ENCODE measurements around the gene SCMH1.

Gene SCMH1

DNA sequence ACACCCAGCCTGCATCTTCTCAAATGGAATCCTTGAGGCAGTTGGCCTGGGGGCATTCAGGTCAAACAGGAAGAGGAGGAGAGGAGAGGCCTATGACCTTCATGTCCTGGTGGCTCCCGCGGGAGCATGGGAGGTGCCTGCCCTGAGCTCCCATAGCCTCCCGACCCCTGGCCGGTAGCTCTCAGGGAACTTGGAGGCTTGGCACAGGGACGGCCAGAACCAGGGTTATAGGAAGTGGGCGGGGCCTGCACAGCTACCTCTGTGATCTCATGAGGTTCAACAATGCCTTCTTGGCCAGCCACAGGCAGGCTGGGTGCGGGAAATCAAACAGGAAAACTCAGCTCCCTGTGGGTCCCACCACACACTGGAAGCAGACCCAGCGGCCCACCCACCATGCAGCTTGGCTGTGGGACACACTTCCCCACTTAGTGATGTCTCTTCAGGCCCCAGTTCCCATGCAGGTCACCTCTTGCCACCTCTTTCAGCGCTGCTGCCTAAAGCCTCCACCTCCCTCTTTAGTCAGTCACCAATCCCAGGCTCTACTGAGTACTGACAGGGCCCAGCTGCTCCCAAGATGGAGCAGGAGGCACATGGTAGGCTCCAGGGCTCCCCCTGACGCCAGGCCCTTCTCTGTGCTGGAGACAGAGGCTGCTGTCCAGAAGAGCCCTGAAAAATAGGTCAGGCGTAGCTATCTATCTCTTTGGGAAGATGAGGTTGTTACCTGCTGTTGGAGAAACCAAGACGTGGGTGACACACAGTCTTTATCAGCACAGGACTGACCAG lies 220.4 kb downstream of the SCMH1 start, which contains the start of gene SLFNL1:
Gene SLFNL1 (minus strand): TSS at position 200 of the 783 bp plus-strand sequence. CDS start 1,065 bp downstream, outside the sequence.
- no peak for DNase-seq

DNA sequence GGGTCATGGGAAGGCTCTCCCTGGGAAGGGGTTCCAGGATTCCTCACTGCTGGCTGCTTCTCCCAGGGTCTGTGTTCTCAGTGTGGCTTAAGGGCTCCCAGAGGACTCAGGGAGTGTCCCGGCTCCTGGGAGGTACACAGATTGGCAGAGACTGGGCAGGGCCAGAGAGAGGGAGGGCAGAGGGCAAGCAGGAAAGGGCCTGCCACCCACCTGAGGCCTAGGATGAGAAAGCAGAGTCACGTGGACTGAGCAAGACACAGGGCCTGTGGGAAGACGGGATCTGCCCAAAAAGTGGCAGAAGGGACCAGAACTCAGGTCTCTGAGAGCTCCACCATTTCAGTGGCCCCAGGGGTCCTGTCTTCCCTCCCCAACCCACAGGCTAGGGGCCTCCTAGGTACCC lies 221.5 kb downstream of the SCMH1 start:
- no peak for DNase-seq

DNA sequence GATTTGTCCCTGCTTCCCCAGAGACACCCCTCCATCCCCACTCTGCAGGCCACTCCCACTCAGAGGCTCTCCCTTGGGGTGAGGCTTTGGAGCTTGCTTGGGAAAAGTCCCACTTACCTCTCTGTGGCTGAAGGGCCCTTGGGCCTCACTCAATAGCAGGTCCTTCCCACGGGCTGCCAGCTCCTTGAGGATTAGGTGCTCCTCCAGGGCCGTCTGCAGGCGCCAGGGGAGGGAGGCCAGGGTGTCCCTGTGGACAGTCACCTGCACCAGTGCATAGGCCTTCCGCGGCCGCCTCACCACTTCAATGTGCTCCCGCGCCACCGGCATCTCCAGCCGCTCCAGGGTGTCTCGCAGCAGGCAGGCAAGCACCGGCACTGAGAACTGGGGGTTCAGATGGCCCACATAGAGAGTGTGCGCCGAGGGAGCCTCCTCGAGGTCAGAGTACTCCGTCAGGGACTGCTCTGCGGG lies 222.0 kb downstream of the SCMH1 start:
- DNase-seq: no peak

DNA sequence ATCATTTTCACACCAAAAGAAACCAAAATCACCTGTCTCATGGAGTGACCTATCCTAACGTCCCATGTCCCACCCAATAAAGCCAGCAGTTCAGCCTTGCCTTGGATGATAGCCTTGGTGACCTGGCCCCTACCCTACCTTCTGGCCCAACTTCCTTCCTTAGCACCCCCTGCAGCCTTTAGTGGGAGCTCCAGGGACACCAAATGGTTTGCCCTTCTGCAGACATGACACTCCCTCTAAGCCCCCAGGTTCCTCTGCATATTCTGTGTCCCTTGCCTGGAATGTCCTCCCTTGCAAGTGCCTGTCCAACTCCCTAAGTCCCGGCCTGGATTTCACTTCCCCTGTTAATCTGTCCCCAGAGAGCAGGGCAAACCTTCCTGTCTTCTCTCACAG lies 222.8 kb downstream of the SCMH1 start:
- DNase-seq: no peak

DNA sequence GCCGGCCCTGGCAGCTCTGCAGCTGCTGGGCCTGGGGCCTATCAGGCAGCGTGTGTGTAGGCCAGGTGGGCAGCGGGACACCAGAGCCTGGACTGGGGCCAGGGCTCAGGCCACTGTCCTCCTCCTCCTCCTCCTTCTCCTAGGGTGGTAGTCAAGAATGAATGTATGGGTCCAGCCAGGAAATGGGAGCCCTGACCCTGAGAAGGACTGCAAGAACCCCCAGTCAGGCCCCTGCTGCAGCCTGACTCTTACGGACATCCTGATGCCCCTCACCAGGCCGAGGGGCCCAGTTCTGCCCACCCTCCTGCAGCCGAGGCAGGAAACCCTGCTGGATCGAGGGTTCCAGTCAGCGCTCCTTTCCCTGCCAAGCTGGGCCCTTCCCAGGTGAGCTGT lies 224.1 kb downstream of the SCMH1 start:
- no peak for DNase-seq

DNA sequence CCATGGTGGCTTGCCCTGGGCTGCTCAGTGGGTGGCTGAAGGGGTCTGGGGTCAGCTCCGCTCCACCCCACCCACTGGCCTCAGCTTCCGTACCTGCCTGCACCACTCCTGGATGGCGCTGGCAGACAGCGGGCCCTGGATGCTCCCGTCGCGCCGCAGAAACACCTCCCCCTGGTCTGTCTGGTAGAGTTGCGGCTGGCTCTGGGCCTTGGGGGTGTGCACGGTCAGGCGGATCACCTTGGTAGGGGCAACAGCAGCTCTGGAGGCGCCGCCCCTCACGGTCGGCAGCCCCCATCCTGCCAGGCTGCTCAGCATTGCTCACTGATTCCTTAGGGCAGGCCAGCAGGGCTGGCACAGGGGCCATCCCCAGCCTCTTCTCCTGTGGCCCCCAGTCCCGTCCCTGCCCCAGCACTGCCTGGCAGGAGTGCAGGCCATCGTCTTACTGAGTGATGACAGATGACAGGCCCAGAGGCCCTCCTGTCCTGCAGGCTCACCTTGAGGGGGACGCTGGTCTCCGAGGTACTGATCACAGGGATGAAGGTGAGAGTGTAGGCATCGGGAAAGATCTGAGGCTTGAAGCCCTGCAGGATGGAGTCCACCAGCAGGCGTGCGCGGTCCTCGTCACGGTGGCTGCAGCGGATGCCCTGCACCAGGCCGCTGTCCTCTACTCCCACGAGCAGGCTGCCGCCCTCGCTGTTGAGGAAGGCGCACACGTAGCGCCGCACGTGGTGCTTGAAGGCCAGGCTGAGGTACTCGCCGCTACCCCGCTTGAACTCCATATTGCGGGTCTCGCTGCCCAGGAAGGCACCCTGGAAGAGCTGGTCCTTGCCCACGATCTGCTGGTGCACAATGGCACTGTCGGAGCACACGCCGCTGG lies 224.7 kb downstream of the SCMH1 start:
- no peak for DNase-seq

DNA sequence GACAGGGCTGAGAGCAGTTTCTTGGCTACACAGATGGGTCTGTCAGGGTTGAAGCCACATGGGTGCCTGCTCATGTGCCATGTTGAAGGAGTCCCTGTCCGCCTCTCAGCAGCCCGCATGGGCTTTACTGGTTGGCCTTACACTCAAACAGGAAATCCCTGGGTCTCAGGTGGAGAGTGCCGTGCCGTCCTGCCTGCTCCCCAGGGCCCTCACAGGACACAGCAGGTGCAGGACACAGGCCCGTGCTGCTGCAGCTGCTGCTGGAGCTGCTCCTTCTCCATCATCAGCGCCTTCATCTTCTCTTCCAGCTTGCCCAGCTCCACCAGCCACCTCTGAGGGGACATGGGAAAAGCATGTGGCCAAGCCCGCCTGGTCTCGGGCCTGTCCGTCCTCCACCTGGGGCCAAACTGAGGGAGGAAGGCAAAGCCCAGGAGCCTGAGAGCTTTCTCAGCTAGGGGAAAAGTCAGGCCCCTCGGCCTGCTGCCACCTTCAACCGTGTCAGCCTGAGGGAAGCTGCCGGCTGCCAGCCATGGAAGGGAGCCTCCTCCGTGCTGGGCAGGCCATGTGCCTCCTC lies 226.1 kb downstream of the SCMH1 start:
- DNase-seq: no peak

DNA sequence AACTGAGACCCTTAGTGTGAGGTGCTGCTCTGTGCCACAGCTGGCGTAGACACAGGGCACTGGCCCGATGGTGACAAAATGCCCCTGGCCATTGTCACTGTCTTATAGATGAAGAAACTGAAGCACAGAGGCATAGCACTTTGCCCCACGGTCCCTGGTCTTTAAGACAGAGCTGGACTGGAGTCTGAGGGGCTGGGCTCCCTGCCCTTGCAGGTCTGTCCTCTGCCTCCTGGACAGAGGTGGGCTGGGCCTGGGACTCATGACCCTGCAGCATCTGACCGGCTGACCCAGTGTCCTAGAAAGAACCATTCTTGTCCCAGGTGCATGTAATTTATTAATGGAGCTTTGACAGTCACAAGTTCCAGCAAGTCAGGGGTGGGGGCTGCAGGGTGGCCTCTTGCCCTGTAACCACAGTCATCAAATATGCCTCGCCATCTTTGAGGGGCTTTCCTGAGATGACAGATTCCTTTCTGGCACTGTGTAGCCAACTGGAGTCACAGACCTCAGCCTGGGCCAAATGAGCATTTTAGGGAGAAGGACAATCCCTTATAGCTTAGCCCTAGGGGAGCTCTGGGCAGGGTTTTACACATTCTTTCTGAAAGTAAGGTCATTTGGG lies 226.7 kb downstream of the SCMH1 start:
- no peak for DNase-seq

DNA sequence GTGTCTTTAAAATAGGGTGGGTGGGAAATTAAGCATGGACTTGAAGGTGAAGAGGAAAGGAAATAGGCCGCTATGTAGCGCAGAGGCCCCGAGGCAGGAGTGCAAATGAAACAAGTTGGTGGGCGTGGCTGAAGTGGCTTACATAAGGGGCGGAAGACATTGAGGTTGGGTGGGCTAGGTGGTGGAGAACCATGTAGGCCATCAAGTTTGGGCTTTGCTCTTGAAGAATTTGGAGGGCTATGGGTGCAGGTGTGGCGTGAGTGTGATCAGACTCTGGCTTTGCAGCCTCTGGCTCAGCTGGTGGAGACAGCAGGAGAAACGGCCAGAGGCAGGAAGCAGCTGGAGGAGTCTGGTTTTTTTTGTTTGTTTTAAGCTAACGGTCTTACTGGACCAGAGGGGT lies 227.2 kb downstream of the SCMH1 start:
- DNase-seq: no peak

DNA sequence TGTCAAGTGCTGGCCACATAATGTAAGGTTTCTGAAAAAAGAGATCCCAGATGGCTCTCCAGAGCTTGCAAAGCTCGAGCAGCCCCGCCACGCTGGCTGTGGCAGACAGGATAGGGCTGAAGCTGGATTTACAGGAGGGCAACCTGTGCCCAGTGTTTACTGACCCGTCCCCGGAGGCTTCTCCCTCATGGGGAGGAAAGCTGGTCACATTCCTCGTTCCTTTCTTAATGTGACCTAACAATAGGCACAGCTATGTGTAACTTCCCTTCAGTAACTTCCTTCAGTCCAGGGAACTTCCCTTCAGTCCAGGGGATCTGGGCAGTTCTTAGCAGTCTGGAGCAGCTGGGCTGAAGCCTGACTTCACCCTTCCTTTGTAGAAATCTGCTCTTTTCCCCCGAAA lies 228.3 kb downstream of the SCMH1 start:
- no peak for DNase-seq

DNA sequence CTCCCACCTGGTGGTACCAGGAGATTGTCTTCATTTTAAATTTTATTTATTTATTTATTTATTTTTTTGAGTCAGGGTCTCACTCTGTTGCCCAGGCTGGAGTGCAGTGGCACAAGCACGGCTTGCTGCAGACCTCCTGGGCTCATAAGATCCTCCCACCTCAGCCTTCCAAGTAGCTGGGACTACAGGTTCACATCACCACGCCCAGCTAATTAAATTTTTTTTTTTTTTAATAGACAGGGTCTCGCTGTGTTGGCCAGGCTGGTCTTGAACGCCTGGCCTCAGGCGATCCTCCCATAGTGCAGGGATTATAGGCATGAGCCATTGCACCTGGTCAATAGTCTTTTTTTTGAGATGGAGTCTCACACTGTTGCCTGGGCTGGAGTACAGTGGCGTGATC lies 229.1 kb downstream of the SCMH1 start:
- no peak for DNase-seq

DNA sequence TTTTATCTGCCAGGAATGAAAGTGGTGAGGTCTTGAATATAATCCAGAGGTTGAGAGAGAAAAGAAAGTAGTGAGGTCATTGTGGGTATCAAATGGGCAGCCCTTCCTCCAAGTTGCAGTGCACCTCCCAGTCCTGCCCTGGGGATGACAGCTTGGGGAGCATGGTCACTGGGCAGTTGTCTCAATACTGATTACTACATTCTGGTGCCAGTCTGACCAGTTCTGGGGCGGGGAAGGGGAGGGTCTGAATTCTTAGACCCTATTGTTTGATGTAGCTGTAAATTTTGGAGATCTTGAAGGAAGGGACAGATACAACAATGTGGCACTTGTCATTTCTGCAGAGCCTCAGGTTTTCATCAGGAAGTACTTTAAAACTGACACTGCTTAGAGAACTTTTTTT lies 231.8 kb downstream of the SCMH1 start:
- no peak for DNase-seq

DNA sequence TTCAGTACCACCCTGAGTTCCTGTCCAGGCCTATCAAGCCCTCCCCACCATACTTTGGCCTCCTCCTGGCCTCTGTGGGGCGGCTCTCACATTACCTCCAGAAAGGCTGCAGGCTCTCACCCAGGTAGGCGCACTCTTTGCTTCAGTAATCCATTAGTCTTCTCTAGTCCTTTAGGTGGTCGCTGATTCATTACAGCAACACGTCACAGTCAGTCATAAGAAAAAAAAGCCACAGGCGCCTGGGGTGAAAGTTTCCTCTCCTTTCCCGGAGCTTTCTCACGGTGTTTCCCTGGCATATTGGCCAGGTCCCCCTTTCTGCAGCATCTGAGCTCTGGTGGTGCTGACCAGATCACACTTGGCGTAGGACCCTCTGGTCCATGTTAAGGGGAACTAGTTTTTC lies 232.6 kb downstream of the SCMH1 start:
- DNase-seq: no peak

DNA sequence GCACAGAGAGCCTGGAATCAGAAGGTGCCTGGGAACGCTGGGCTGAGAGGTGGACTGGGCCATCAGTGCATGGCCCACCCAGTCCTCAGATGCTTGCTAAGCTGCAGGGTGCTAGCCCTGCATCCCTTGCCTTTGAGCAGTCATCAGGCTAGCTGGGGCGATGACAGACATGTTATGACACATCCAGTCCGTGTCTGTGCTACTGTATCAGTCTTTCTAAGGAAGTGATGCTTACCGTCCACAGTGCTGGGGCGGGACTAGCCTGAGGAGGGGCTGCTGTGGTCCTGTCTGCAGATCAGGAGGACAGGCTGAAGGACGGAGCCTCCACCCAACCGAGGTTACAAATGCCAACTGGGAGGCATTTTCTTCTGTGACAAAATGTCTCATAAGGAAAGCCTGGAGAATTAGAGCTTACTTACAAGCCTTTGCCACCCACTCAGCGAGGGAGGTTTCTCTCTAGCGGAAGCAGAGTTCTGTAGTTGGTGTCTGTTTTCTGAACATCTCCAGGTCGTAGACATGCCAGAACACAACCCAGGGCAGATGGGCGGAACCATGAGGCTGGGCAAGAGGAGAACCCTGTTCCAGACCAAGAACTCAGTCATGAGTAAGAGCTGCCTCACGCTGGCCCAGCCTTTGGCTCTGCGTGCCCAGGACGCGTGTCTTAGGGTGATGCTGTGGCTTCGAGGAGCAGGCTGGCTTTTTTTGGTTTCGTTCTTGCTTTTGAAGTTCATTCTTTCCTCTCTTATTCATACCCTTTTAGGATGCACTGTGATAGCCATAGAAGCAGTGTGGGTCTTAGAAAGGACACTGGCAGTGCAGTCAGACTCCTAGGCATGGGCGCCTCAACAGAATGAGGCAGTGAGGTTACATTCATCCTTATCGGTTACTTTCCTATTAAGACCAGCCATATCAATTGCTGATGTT lies 234.9 kb downstream of the SCMH1 start:
- DNase-seq: no peak

DNA sequence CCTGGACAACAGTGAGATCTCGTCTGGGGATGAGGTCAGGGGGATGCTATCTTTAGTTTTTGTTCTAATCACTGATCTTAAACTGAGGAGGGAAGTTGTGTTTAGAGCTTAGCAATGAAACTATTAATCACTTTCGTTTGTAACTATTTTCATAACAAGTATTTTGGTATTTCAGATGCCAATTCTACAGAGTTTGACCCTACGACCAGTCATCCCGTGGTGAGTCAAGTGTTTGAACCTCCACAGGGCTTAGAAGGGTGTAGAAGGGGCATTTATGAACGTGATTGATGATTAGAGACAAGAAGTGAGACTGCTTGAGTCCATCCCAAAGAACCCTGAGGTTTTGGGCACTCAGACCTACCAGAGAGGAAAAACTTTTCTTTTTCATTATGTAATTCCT lies 236.2 kb downstream of the SCMH1 start:
- DNase-seq: no peak

DNA sequence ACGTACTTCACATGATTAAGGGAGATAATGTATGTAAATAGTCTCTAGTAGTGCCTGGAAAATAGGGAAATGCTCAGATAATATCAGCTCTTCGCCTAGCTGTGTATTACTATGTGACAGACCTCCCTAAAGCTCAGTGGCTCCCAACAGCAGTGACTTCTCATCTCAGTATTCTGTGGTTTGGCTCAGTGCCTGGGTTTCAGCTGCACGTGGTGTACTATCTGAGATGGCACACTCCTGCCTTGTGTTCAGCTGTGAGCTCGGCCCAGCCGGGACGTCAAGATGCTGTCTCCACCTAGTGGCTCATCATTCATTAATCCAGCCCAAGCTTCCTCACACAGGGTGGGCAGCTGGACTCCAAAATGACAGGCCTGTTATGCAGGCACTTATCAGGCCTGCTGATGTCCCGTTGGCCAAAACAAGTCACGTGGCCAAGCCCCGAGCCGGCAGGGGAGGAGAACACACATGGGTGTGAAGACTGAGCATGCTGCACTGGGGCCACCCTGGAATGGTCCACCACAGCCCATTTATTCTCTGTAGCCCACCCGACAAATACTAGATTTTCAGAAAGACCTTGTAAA lies 238.4 kb downstream of the SCMH1 start:
- DNase-seq: peak; percentile 85

DNA sequence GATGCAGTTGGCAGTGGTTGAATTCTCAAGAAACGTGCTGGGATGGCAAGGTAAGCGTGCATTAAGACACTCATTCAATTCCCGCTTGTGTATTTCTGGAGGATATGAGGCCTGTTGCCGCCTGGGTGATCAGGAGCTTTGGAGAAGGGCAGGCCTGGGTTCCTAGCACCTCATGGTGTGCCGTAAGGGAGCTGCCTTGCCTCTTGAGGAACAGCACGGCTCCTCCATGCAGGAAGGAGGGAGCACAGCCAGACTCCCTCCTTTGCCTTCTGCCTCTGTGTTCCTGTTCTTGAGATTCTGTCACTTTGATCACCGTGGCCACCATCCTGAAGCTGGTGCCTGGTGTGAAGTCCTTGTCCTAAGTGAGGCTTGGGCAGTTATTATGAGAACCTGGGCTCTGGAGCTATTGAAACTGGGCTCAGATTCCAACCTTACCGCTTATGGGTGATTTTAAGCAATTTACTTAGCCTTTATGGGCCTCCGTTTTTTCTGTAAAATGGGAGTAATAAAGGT lies 238.9 kb downstream of the SCMH1 start:
- DNase-seq: no peak

DNA sequence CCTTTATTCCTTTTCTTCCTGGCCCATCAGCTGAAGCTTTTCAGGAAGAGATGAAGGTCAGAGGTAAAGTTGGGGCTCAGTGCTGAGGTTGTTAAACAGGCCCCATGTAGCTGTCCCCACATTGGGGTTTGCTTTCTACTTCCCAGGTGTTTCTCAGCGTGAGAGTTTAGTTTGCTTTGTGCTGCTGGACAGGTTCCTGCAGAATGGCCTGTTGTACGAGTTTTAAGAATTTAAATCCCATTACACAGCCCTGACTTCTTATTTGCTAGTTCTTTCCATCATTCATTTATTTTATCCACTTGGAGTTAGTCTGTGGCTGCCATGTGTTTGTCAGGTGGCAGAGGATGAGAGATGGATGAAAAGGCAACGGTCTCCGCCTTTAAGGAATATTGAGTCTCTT lies 243.4 kb downstream of the SCMH1 start:
- no peak for DNase-seq

DNA sequence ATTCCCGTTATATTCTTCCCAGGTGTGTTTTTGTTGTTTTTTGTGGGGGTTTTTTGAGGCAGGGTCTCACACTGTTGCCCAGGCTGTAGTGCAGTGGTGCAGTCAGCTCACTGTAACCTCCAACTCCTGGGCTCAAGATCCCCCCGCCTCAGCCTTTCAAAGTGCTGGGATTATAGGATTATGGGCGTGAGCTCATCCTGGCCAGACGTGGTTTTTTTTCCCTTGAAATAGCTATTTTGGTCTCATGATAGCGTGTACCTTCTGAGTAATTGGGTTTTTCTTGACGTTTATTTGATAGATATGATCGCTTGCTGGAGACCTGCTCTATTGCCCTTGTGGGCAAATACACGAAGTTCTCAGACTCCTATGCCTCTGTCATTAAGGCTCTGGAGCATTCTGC lies 245.0 kb downstream of the SCMH1 start:
- DNase-seq: no peak

DNA sequence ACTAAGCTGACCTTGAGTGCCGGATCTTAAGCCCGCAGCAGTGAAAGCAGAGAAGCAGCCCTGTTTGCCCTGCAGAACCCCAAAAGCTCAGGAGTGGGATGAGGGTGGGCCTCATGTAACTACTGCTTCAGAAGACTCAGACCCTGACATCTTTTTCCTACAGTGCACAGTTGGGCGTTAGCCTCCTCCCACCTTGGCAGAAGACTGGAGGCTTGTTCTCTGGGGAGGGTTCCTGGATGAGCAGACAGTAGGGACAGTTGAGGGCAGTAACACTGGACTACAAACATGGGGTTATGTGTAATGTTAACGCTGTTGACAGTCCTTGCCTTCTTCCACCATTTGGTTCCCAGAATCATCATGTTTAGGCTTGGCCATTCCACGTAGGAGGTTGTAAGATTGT lies 253.0 kb downstream of the SCMH1 start:
- DNase-seq: no peak

DNA sequence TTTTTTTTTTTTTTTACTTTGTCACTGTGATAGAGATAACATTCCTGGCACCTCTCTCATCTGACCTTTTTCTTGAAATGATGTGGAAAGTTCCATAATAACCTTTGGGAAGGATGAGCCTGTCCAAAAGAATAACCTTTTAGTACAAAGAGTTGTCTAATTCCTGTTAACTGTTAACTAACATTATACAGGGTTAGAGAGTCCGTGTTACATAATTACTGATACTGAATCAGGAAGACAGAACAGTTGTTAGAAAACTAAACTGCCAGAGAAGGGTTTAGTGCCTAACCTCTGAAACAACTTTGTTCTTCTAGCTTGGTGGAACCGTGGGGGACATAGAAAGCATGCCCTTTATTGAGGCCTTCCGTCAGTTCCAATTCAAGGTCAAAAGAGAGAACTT lies 253.8 kb downstream of the SCMH1 start:
- no peak for DNase-seq

Data from activated naive CD4-positive, alpha-beta T cell treated with Interleukin-2 at 50 U/mL for 16 hours (primary cell).